Fibroblast of gingiva (primary cell): ENCODE results near the gene IDH3B.
"Not testable (repeated sequence)": the region's sequence is repeated elsewhere in the genome, so short reads cannot be mapped to it uniquely, and the experiment has no call there.

Experiments
- DNase-seq: peaks from one replicate; pipeline ENCODE4 v3.0.0-alpha.2; 2011; ENCODE audit warnings: low read depth

Gene IDH3B

DNA sequence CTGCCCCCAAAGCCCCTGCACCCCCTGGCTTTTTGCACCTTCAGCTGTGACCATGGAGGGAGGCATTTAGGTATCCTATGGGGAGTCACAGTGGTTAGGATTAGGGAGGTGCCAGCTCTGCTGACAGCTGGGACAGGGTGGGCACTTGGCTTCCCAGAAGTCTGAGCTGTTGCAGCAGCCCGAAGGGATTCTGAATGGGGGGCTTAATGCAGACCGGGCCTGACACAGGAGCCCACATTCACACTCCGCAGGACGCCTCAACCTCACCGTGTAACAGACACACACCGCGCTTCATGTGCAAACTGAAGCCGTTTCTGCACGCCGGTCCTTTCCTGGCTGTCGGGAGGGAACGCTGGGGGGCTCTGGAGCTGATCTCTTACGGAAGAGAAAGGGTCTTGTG is 30.5 kb upstream of the IDH3B start:
- DNase-seq, result no peak

DNA sequence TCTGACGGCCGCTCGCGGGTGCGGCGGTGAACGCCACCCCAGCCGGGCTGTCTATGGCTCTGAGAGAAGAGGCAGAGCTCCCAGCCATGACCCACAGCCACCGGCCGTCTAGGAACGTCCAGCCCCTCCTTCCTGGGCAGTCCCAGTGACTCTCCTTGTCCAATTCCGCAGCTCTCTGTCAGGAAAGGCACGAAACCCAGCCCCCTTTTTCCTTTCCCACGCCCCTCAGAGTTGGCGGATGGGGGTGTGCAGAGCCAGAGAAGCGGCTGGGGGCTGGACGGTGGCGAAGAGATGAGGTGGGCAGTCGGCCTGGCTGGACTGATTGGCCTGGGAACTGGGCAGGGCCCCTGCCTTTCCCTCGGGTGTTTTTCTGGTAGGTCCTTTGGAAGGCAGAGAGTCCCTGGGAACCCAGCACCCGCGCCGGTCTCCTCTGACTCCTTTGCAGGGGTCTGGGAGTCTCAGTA is 30.0 kb upstream of the IDH3B start:
- DNase-seq, result no peak

DNA sequence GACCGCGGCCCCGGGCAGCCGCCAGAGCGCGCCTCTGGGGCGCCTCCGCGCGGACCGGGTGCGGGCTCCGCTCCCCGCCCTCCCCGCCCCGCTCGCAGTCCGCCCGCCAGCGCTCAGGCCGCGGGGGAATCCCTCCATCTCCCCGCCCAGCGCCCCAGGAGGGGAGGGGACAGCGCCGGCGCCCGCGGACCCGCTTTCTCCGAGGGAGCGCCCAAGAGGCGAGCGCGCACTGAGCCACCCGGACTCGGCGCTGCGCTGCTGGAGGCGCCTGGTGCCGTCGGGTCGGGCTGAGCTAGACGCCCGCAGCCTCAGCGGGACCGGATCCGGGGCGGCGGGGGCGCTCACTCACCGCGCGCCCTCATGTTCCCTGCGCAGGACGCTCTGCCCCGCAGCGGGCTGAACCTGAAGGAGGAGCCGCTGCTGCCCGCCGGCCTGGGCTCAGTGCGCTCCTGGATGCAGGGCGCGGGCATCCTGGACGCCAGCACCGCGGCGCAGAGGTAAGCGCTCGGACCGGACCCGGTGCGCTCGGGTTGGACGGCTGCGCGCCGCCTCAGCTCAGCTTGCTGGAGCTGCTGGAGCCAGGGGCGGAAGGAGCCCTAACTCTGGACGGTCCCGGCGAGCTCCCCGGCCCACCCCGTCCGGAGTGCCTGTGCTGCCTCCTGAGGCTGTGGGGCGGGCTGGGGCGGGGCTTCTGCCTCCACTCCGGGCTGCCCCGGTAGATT is 29.4 kb upstream of the IDH3B start:
- no peak for DNase-seq

DNA sequence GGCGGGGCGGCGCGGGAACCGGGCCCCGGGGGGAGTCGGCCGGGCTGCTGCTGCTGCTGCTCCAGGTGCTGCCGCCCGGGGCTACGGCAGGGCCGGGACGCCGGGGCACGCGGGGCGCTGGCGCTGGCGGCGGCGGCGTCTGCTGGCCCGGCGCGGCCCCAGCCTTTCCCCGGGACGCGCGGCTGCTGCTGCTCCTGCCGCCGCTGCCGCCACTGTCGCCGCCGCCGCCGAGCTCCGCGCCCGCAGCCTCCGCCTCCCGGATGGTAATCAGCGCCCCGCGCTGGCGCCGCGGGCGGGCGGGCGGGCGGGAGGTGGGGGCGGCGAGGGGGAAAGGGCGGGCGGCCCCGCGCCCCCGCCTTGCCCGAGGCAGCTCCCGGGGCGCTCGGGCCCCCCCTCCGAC is 28.9 kb upstream of the IDH3B start:
- DNase-seq, result no peak

DNA sequence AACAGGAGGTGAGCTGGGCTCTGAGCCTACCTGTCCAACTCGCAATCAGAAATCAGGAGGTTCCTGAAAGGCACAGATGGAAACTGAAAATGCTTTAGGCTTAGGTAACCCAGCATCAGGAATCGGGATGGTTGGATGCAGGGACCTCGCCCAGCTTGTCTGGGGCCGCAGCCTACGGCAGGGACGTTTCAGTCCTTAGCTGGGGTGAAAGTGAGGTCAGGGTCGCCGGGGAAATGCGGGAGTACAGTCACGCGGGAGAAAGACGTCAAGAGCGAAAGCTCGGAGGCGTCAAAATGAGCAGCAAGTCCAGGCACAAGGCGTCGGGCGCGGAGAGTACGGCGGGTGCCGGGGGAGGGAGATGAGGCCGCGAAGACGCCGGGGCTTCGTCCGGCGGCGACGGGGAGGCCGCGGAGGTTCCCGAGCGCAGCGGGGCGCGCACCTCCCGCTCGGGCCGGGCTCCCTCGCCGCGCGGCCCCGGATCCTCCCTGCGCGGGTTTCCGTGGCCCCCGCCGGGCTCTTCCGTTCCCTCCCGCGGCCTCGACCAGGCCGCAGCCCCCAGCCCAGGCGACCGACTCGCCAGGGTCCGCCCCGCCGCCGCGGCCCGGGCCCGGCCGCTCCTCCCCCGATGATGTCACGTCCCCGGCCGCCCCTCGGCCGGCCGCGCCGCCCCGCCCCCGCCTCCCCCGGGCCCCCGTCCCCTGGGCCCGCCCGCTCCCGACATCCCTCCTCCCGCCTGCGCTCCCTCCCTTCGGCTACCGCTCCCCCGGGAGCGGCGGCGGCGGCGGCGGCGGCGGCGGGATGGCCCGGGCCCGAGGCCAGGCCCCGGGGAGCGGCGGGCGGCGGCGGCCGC is 28.2 kb upstream of the IDH3B start, which contains the start of gene EBF4:
TSS of gene EBF4 (plus strand) at position 745 of the 850 bp plus-strand sequence. CDS start 866 bp downstream, outside the sequence.
- DNase-seq, result no peak

DNA sequence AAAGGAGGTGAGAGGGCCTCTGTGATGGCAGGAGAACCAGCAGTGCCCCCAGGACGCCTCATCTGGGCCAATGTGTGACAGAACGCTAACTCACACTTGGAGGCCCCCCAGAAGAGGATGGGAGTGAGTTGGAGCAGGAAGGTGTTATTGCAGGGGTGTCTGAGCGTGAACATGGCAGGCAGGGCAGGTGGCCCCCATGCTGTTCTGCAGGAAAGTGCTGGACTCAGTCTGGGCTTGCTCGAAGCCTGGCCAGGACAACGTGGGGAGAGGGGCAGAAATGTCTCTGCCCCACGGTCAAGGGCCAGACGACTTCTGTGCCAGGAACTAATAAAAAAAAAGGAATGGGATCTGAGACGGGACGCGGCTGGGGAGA is 27.6 kb upstream of the IDH3B start:
- DNase-seq, result no peak

DNA sequence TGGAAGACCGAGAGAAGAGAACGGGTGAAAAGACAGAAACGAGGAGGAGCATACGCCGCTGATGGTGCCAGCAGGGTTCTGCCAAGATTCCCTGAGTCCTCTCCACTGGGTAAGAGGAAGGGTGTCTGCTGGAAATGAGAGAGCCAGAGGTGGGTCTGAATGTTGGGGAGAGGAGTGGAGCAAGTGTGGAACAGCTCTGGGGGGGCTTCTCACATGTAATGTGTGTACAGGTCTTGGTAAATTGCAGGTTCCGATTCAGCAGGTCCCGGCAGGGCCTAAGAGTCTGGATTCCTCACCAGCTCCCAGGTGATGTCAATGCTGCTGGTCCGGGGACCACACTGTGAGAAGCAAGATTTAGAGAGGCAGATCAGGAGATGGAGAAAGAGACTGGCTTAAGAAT is 27.1 kb upstream of the IDH3B start:
- no peak for DNase-seq

DNA sequence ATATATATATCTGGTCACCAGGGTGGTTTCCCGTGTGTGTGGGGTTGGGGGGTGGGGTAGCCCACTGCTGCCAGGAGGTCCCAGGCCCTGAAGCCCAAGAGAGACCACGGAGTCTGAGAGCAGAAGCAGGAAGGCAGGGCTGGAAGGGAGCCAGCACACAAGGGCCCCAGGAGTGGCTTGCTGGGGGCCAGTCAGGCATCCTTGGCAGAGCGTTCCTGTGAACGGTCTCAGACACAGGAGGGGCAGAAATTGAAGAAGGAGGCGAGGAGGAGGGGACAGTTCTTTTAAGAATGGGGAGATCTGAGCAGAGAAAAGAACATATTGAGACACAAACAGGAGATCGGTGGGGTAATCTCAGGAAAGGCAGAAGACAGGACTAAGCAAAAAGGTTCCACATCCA is 26.7 kb upstream of the IDH3B start:
- no peak for DNase-seq

DNA sequence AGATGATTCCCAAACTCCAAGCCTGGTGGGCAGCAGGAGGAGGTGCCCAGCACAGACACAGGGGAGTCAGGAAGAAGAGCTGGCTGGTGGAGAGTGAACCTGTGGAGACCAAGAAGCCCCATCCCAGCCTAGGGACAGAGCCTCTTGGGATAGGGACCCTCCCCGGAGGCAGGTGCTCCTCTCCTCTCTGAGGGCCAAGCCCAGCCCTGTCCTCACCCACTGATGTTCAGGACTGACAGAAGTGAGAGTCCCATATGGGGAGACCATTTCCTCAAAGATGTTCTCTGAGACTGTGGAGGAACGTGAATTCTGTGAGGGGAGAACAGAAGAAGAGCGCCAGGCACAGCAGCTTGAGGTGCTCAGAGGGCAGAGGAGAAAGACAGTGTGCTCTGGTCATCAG is 26.2 kb upstream of the IDH3B start:
- no peak for DNase-seq

DNA sequence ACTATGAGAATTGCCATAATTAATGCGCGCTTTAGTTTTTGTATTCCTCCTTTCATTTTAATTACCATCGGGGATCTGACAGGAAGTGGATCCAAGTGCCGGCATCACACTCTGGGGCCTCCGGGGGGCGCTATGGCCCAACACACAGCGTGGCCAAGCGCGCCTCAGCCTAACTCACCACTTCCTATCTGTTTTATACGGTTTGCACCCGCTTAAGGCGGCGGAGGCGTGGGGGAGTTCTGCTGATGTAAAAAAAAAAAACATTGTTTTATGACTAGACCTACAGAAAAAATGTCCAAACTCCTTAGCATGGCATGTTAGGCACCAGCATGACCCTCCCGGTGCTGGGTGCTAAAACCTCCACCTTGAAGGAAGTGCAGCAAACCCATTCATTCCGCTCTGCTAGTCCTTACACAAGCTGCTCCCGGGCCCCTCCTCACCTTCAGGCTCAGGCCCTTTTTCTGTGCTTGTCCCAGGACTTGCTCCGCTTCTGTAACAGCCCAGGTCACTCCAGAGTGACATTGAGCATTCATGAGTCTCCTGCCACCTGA is 24.1 kb upstream of the IDH3B start:
- DNase-seq, result no peak

DNA sequence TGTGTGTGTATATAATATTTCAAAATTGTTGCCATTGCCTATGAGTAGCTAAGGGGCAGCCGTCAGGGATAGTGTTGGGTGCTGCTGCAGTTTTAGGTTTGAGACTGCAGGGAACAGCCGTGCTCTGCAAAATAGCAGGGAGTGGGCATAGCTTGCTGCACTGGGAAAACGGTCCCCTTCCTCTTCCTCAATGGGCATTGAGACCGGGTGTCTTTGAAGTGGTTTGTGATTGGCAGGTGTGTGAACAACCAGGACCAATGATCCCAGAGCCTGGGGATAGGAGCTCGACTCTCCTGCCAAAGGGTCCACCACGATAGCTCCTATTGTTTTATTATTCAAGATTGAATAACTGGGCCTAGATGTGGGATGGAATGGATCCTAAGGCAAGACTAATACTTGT is 23.5 kb upstream of the IDH3B start:
- no peak for DNase-seq

DNA sequence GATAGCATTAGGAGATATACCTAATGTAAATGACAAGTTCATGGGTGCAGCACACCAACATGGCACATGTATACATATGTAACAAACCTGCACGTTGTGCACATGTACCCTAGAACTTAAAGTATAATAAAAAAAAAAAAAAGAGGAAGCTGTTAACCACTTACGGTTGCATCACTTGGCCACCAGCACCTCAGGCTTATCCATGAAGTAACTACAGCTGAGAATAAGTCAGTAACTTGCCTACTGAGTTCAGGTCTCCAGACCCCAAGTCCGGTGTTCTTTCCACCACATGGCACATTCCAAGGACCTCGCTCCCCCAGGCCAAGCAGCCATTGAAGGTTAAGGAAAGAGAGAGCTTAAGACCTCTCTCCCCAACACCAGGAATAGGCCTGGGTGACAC is 20.8 kb upstream of the IDH3B start:
- not testable (repeated sequence) for DNase-seq

DNA sequence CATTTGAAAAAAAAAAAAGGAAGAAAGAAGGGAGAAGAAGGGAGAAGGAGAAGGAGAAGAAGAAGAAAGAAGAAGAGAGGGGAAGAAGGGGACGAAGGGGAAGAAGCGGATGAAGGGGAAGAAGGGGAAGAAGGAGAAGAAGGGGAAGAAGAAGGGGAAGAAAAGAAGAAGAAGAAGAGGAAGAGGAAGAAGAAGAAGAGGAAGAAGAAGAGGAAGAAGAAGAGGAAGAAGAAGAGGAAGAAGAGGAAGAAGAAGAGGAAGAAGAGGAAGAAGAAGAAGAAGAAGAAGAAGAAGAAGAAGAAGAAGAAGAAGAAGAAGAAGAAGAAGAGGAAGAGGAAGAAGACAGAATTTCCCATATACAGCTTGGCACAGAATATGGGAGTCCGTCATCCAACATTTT is 18.0 kb upstream of the IDH3B start:
- not testable (repeated sequence) for DNase-seq

DNA sequence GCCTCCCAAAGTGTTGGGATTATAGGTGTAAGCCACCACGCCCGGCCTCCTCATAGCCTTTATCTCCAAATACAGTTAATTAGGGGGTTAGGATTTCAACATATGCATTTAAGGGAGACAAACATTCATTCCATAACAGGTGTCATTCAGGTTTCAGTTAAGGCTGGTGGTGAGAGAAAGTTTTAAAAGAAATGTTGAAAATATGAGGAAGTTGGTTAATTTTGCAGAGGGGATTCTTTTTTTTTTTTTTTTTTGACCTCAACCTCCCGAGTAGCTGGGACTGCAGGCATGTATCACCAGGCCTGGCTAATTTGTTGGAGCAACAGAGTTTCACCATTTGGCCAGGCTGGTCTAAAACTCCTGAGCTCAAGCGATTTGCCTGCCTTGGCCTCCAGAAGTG is 16.0 kb upstream of the IDH3B start:
- DNase-seq, result no peak

DNA sequence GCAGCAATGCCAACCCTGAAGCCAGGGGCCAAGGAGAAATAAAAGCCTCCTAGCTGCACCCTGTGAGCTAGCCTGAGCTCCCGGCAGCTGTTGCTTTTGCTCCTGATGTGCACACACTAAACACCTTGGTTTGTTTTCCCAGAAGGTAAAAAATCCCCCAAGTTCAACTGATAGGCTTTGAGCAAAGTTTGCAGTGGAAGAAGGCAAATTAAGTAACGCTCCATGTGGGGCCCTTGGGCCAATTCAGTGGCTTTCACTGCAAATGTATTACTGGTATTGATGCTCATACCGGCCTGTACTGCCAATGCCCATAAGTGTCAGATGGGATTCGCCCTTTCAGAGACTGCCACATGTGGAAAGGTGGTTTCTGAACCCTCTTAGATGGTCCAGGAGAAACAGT is 9.4 kb upstream of the IDH3B start:
- no peak for DNase-seq

DNA sequence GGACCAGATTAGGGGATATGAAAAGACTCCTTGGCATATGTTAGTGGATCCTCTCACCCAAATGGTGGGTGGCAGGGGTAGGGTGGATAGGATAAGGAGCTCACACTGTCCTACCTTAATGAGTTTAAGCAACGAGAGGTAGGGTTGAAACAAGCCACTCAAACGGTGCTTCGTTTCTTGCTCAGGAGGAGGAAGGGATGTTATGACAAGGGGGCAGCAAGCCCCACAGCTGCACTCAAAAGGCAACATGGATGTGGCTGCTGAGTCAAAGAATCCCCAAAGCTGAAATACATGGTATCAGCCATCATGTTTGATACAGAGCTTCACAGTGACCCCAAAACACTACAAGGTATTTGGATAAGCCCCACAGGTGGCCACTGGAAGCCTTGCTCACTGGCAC is 8.4 kb upstream of the IDH3B start:
- DNase-seq, result no peak

DNA sequence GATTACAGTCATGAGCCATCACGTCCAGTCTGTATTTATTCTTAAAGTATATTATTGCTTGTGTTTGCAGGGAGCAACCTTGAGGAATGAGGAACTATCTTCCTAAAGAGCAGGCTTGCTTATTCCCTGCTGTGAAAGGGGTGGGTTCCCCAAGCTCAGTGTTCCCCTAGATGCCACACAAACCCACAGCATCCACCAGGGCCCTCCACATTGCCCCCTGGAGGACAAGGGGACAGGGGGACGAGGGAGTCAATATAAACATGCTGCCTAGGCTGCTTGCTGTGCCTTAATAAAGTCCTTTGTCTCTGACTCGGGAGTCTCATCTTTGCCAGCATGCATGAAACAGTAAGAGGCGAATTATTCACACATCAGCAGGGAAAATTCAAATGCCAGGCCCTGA is 8.0 kb upstream of the IDH3B start:
- no peak for DNase-seq

DNA sequence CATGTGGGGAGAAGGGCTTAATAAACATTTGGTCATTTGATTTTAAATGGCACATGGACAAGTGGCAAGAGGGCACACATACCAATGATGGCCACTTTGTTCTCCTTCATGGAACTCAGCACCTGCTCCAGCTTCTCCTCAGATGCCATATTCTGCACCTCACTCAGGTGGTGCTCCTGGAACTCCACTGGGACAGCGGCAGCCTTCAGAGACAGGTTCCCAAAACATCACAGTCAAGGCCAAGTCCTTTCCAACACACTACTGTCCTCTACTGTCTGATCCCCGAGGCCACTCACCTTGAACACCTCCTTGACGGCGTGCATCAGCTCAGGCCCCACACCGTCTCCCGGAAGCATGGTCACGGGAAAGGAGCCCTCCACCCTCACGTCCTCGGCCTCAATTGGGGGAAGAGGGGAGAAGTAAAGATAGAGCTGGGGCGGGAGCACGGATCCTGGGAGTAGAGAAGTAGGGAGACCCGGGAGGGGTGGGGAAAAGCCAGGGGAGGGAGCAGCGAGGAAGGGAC is 591 bp downstream of the IDH3B start:
- no peak for DNase-seq

DNA sequence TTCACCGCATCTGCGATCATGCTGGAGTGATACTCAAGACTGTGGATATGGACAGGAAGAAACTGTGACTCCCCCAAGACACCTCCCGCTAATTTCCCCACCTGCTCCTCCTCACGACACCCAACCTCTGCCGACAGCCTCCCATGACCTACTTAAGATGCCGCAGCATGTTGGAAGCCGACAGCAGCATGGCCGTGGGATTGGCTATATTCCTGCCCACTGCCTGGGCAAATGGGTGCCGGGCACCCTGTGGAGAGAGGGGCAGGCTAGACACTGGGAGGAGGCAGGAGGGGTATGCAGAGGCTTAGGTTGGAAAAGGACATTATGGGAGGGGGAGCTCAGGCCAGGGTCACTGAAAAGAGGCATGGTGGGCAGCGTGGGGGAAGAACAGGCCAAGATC is 4.5 kb downstream of the IDH3B start:
- no peak for DNase-seq

DNA sequence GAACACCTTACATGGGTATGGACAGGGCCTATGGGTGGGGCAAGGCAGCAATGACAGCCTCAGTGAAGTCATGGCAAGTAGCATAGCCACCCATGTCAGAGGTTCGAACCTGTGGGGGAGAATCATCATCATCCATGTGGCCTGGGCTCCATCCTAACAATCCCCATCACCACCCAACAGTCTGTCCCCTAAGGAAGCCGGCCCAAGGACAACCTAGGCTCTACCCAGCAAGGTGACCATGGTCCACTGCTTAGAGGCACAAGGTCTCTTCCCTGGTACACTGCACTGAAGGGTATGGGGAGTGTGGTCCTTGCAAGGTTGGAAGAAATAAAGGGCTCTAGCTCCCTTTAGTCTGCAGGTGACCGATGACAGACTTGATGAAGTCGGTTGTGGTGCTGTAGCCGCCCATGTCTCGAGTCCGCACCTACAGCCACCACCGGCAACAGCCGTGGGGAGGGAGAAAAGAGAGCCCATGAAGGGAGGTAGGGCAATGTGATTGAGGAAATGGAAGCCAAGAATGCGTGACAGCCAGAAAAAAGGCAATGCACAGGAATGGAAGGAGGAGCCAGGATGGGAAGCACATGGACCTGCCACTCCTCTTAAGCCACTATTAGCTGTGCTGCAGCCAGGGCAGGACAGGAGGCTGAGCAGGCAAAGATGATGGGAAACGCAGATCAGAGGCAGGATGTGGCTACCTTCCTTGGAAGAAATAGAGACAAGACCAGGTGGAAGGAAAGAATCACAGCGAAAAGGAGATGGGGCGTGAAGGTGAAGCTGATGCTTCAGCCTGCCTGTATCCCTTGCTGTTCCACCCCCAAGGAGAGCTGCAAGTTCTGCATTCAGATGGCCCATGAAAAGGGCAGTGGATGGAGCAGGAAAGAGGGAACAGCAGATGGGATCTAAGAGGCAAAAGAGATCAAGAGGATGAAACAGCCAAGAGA is 5.3 kb downstream of the IDH3B start:
- no peak for DNase-seq

DNA sequence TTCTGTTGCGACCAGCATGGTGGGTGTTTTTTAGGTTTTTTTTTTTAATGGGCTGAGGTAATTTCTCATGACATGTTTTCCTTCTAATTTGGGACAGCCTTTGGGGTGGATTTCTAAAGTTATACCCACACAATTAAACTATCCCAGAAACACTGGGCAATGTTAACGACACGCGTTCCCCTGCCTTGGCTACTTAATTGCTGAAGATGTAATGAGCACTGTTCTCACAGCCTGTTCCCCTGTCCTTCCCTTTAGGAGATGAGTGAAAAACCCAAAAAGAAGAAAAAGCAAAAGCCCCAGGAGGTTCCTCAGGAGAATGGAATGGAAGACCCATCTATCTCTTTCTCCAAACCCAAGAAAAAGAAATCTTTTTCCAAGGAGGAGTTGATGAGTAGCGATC is 6.3 kb downstream of the IDH3B start:
- DNase-seq, result no peak

DNA sequence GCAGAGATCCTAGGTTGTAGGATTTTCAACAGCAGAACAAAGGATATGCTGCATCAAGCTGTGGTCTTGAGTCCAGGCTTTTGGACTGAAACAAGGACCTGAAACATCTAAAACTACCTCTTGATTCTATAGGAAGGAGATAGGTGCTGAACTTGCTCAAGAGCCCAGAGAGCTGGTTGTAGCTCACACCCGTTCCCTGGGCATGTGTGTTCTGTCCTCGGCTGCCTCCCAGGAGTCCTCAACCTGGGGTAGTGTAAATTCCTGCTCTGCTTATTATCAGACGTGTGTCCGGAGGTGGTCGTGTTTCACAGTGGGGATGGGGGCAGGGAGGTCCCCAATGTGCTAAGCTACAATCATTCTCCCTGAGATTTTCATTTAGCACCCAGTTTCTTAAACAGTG is 6.8 kb downstream of the IDH3B start:
- DNase-seq, result no peak
